Activated CD4-positive, alpha-beta T cell treated with anti-CD3 and anti-CD28 coated beads, Interleukin-2, amount 10 ng/mL, durations not matched to agents 24 days and 14 days (primary cell): ENCODE measurements around the gene GAB2. TPM values are rescaled to one million over a fixed set of nuclear protein-coding genes. Genes with fewer than 3 reads are reported as not detected.

Experiments
- DNase-seq: peaks from one replicate; pipeline ENCODE4 v3.0.0; 2022
- H3K27ac Mint-ChIP-seq: one replicate; pipeline ENCODE4 v1.8.0; 2022; ENCODE audit warnings: mild to moderate bottlenecking, mixed read lengths
- H3K27me3 Mint-ChIP-seq: one replicate; pipeline ENCODE4 v1.8.0; 2022; ENCODE audit warnings: mixed read lengths
- H3K36me3 Mint-ChIP-seq: one replicate; pipeline ENCODE4 v1.8.0; 2022; ENCODE audit warnings: low read depth, mild to moderate bottlenecking, mixed read lengths
- H3K4me1 Mint-ChIP-seq: one replicate; pipeline ENCODE4 v1.8.0; 2021; ENCODE audit warnings: mixed read lengths
- H3K4me3 Mint-ChIP-seq: one replicate; pipeline ENCODE4 v1.8.0; 2022; ENCODE audit warnings: mild to moderate bottlenecking, moderate library complexity, mixed read lengths
- H3K9me3 Mint-ChIP-seq: one replicate; pipeline ENCODE4 v1.8.0; 2021; ENCODE audit warnings: mixed read lengths
- intact Hi-C: fragments of 100-400 bp; cut with micrococcal nuclease; formaldehyde crosslinking; loops from one replicate; pipeline ENCODE4 v1.15.1; 2023
- total RNA-seq: library from RNA; stranded (reverse); gene quantifications from 2 replicates; pipeline ENCODE4 v1.2.3, GENCODE V29; 2022

GAB2 gene
- total RNA-seq, 1 donor from 2014 or later = 16.1 TPM

DNA sequence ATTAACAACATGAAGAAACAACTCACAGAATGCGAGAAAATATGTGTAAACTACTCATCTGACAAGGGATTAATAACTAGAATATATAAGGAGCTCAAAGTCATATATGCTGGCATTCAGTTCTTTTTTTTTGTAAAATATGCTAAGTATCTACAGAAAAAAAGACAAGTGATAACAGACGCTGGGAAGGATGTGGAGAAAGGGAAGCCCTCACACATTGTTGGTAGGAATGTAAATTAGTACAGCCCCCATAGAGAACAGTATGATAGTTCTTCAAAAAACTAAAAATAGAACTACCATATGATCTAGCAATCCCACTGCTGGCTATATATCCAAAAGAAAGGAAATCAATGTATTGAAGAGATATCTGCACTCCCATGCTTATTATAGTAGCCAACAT is 13.8 kb downstream of the GAB2 start:
- H3K27ac Mint-ChIP-seq = no peak overlapping the region
- H3K4me3 Mint-ChIP-seq = no peak overlapping the region
- peaks cover 21% of the 10 kb centered on the region for H3K4me1 Mint-ChIP-seq
- peaks cover 3% of the 10 kb centered on the region for H3K9me3 Mint-ChIP-seq
- intact Hi-C loops = no loop called here
- no peaks in the 10 kb centered on the region for H3K27me3 Mint-ChIP-seq
- DNase-seq = no peak
- H3K36me3 Mint-ChIP-seq = peaks cover 37% of the 10 kb centered on the region

DNA sequence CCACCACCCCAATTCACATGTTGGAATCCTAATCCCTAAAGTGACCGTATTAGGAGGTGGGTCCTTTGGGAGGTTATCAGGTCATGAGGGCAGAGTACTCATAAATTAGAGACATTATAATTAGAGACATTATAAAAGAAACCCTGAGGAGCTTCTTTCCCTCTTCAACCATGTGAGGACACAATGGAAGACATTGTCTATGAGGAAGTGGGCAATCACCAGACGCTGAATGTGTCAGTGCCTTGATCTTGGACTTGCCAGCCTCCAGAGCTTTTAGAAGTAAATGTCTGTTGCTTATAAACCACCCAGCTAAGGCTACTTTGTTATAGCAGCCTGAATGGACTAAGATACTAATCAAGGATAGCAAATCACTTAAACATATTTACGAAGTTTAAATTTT is 14.8 kb downstream of the GAB2 start:
- Mint-ChIP-seq H3K4me1 (peaks cover 22% of the 10 kb centered on the region), H3K4me3 (no peak overlapping the region), H3K36me3 (peaks cover 30% of the 10 kb centered on the region), H3K27ac (no peak overlapping the region), H3K9me3 (no peaks in the 10 kb centered on the region), H3K27me3 (no peaks in the 10 kb centered on the region)
- intact Hi-C loops = no loop called here
- DNase-seq = no peak

DNA sequence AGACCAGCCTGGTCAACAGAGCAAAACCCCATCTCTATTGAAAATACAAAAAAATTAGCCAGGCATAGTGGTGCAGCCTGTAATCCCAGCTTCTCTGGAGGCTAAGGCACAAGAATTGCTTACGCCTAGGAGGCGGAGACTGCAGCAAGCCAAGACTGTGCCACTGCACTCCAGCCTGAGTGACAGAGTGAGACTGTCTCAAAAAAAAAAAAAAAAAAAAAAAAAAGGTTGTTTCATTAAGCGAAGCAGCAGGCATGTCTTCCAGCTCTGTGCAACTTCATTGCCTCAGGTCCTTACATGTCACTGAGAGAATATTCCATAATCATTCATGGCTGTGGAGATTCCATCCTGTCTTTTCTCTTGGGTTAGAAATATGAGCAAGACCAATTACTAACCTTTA is 16.9 kb downstream of the GAB2 start:
- intact Hi-C loops = no loop called here
- Mint-ChIP-seq H3K4me3 (no peak overlapping the region), H3K36me3 (peaks cover 14% of the 10 kb centered on the region), H3K27ac (no peak overlapping the region), H3K9me3 (no peaks in the 10 kb centered on the region), H3K27me3 (no peaks in the 10 kb centered on the region), H3K4me1 (peaks cover 20% of the 10 kb centered on the region)
- no peak for DNase-seq

DNA sequence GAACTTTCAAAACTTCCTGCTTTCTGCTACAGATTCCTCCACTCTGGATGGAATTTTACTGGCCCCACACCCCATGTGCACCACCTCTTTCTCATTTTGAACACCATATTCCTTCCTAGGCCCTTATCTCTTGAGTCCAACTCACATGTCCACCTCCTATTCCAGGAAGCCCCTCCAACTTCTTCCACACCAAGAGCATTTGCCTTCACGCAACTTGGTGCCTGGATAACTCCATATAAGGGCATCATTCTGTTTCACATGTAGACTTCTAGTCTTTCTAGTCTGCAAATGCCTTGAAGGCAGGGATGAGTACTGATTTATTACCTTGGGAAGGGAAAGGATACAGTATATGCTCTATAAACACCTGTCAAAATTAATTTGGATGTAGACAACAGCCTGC is 17.5 kb downstream of the GAB2 start:
- no peaks in the 10 kb centered on the region for H3K27me3 Mint-ChIP-seq
- peaks cover 12% of the 10 kb centered on the region for H3K36me3 Mint-ChIP-seq
- H3K9me3 Mint-ChIP-seq = no peaks in the 10 kb centered on the region
- no peak overlapping the region for H3K4me3 Mint-ChIP-seq
- no peak overlapping the region for H3K27ac Mint-ChIP-seq
- peaks cover 22% of the 10 kb centered on the region for H3K4me1 Mint-ChIP-seq
- DNase-seq = no peak
- intact Hi-C loops = no loop called here

DNA sequence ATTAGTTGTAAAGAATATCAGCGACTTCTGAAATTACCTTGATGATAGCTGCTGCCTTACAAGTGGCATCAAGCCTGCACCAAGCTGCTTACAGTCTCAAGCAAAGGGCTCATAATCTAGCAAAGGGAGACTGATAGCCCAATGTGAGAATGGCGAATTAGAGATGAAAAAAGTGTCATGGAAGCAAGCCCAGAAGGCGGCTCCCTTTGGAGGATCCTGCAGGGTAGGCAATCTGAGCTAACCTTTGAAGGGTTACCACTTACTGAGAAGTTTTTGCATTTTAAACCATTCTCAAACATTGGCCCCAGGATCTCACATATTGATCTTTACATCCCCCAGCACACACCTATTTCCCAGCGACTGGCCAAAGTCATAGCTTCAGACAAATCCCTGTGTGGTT is 18.5 kb downstream of the GAB2 start:
- Mint-ChIP-seq H3K36me3 (peaks cover 10% of the 10 kb centered on the region), H3K4me1 (peaks cover 24% of the 10 kb centered on the region), H3K9me3 (no peaks in the 10 kb centered on the region), H3K27me3 (no peaks in the 10 kb centered on the region), H3K27ac (no peak overlapping the region), H3K4me3 (no peak overlapping the region)
- no peak for DNase-seq
- intact Hi-C loops = no loop called here

DNA sequence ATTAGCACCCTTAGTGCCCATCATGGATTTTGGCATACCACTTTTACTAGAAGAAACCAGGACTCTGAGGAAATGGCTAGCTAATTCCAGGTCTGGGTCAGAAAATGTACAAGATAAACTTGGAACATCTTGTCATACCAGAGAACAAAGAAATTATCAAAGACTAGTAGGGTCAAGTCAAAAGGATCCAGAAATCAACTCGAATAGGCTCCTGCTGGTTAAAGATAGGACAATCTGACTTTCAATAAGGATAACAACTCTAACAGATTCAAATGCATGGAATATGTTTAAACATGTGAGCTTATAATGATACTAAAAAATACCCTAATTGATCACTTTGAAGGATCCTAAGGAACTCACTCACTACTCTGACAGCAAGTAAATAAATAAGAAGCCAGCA is 18.9 kb downstream of the GAB2 start:
- Mint-ChIP-seq H3K4me3 (no peak overlapping the region), H3K27me3 (no peaks in the 10 kb centered on the region), H3K27ac (no peak overlapping the region), H3K36me3 (peaks cover 10% of the 10 kb centered on the region), H3K4me1 (peaks cover 26% of the 10 kb centered on the region), H3K9me3 (no peaks in the 10 kb centered on the region)
- intact Hi-C loops = no loop called here
- DNase-seq = no peak

DNA sequence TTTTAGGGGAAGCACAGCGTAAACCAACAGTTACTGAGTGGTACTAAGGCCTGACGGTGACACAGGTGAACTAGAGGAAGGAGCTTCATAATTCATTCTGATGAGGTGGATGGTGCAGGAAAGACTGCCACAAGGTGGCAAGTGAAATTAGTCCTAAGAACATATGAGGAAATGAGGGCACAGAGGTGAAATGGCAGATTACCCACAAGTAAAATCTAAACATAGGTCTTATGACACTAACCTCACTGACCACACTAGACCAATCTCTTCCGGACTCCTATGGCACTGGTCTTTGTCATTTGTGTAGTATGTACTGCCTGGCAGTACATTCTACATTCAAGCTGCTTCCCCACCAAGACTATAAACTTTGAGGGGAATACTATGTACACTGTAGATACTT is 20.2 kb downstream of the GAB2 start:
- no peak overlapping the region for H3K27ac Mint-ChIP-seq
- no peaks in the 10 kb centered on the region for H3K27me3 Mint-ChIP-seq
- H3K9me3 Mint-ChIP-seq = no peaks in the 10 kb centered on the region
- intact Hi-C loops = no loop called here
- DNase-seq = peak; percentile 67
- peaks cover 12% of the 10 kb centered on the region for H3K36me3 Mint-ChIP-seq
- H3K4me1 Mint-ChIP-seq = peaks cover 36% of the 10 kb centered on the region
- H3K4me3 Mint-ChIP-seq = no peak overlapping the region

DNA sequence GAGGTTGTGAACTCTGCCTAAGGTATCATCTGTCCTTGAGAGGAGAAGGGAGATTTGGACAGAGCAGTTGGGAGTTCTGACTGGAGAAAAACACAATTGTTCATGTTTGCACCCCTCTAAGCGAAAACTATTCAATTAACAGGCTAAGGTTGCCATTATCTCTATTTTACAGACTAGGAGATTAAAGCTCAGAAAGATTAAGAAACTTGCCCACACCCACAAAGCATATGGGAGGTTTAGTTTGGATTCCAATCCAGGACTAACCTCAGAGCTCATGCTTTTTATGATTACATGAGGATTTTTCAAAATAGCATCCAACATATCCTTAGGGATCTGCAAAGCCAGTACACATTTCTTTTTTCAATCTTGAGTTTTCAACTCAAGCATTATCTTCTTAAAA is 22.0 kb downstream of the GAB2 start:
- DNase-seq = no peak
- H3K36me3 Mint-ChIP-seq = peaks cover 14% of the 10 kb centered on the region
- H3K27ac Mint-ChIP-seq = no peak overlapping the region
- intact Hi-C loops = no loop called here
- H3K27me3 Mint-ChIP-seq = no peaks in the 10 kb centered on the region
- H3K9me3 Mint-ChIP-seq = peaks cover 3% of the 10 kb centered on the region
- peaks cover 34% of the 10 kb centered on the region for H3K4me1 Mint-ChIP-seq
- H3K4me3 Mint-ChIP-seq = no peak overlapping the region

DNA sequence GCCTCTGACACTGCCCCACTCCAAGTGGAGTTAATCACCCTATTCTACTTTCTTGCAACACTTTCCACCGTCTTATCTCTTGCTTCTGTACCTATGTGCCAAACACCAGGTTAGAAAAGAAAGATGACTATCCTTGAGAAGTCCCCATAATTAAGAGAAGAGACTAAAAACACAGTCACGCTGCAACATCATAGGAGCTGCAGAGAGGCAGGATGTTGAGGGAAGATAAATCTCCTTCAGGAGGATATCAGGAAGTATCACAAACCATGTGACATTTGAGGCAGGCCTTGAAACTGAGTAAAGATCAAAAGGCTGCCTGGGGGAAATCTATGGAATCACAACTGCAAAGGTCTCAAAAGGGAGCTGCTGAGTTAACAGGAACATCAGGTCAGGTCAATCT is 24.8 kb downstream of the GAB2 start:
- Mint-ChIP-seq H3K4me1 (peaks cover 29% of the 10 kb centered on the region), H3K36me3 (peaks cover 25% of the 10 kb centered on the region), H3K4me3 (no peak overlapping the region), H3K27me3 (no peaks in the 10 kb centered on the region), H3K27ac (peak overlapping the region; percentile 9), H3K9me3 (peaks cover 7% of the 10 kb centered on the region)
- intact Hi-C loops = loop anchor here (5.0 kb wide), 1 partner anchor 46 kb away; no protein-coding TSS in a partner anchor
- DNase-seq = no peak

DNA sequence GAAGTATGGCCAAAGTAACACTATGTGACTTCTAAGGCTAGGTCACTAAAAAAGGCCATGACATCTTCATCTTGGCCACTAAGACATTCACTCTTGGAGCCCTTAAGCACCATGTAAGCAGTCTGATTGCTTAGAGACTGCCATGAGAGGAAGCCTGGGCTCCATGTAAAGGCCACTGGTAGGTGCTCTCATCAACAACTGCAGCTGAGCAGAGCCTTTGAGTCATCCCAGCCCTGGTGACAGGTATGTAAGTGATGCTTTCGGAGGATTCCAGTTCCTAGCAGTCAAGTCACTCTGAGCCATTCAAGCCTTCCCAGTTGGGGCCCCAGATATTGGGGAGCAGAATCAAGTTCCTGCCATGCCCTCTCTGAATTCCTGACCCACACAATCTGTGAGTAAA is 26.2 kb downstream of the GAB2 start:
- peaks cover 12% of the 10 kb centered on the region for H3K9me3 Mint-ChIP-seq
- H3K36me3 Mint-ChIP-seq = peaks cover 33% of the 10 kb centered on the region

DNA sequence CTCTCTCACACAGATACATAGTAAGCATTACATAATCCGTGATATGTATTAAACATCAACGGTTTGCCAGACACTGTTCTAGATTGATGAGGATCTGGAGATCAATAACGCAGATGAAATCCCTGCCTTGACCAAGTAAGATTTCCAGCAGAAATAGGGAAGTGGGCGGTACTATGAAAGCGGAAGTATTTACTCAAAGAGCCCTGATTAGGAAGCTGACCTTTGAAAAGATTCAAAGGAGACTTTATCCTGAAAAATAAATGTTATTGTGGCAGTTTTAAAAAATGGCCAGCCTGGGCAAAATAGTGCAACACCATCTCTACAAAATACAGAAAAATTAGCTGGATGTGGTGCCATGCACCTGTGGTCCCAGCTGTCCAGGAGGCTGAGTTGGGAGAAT is 26.8 kb downstream of the GAB2 start:
- peaks cover 26% of the 10 kb centered on the region for H3K4me1 Mint-ChIP-seq
- peaks cover 39% of the 10 kb centered on the region for H3K36me3 Mint-ChIP-seq
- H3K27ac Mint-ChIP-seq = no peak overlapping the region
- DNase-seq = no peak
- H3K4me3 Mint-ChIP-seq = no peak overlapping the region
- H3K9me3 Mint-ChIP-seq = peaks cover 16% of the 10 kb centered on the region
- intact Hi-C loops = loop anchor here (5.0 kb wide), 1 partner anchor 44 kb away; no protein-coding TSS in a partner anchor
- no peaks in the 10 kb centered on the region for H3K27me3 Mint-ChIP-seq

More for the DNA sequence above, 26.2 kb downstream of the GAB2 start:
- H3K27ac Mint-ChIP-seq = no peak overlapping the region
- no peak for DNase-seq
- H3K4me1 Mint-ChIP-seq = peaks cover 26% of the 10 kb centered on the region
- no peaks in the 10 kb centered on the region for H3K27me3 Mint-ChIP-seq
- intact Hi-C loops = loop anchor here (5.0 kb wide), 1 partner anchor 44 kb away; no protein-coding TSS in a partner anchor
- H3K4me3 Mint-ChIP-seq = no peak overlapping the region

DNA sequence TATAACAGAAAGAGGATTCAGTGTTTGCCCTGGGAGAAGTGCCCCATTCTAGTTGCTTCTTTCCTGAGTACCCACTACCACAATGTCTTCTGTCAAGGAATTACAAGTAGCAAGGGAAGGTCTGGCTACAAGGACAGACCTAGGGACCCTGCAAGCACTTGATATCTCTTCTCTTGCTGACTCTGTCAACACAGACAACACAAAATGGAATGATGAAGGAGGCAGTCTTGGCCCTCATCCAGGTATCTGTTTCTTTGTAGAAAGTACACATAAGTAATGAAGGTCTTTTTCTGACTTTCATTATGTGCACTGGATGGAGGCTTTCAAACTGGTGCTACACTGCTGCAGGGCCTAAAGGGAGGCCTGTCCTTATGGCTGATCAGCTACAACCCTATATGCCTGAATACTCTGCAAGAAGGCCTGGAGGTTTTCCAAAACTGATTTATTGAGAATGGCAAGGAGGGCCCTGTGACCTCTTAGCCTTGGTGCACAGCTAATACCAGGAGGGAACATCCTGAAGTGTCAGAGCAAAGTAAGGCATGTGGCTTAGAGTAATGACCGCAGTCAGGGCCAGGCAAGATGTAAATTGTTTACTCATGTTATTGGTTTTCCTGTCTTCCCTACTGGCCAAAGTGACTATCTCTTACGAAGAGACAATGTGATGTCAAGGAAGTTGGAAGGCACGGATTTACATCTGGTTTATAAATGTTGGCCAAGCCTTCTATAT is 31.2 kb downstream of the GAB2 start:
- Mint-ChIP-seq H3K4me3 (no peak overlapping the region), H3K27me3 (no peaks in the 10 kb centered on the region), H3K9me3 (peaks cover 30% of the 10 kb centered on the region), H3K4me1 (peaks cover 8% of the 10 kb centered on the region), H3K27ac (no peak overlapping the region), H3K36me3 (peaks cover 62% of the 10 kb centered on the region)
- DNase-seq = no peak
- intact Hi-C loops = no loop called here

DNA sequence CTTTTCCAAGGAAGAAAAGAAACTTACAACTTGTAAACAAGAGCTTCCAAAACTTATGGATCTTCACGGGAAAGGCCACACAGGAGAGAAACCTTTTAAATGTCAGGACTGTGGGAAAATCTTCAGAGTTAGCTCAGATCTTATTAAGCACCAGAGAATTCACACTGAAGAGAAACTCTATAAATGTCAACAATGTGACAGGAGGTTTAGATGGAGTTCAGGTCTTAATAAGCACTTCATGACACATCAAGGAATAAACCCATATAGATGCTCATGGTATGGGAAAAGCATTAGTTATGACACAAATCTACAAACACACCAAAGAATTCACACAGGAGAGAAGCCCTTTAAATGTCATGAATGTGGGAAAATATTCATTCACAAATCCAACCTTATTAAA is 32.4 kb downstream of the GAB2 start:
- H3K4me1 Mint-ChIP-seq = peaks cover 12% of the 10 kb centered on the region
- no peak overlapping the region for H3K4me3 Mint-ChIP-seq
- H3K27me3 Mint-ChIP-seq = no peaks in the 10 kb centered on the region
- intact Hi-C loops = no loop called here
- H3K27ac Mint-ChIP-seq = no peak overlapping the region
- H3K9me3 Mint-ChIP-seq = peaks cover 31% of the 10 kb centered on the region
- H3K36me3 Mint-ChIP-seq = peaks cover 58% of the 10 kb centered on the region
- DNase-seq = no peak

DNA sequence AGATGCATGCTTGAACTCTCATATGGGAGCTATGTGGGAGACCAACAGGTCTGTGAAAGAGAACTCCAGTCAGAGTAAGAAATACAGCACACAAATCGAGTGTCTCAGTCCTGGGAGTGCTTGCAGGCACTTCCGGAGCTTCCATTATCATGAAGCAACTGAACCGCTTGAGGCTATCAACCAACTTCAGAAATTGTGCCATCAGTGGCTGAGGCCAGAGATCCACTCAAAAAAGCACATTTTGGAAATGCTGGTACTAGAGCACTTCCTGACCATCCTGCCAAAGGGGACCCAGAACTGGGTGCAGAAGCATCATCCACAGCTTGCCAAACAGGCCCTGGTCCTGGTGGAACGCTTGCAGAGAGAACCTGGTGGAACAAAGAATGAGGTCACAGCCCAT is 33.4 kb downstream of the GAB2 start:
- Mint-ChIP-seq H3K36me3 (peaks cover 56% of the 10 kb centered on the region), H3K4me1 (peaks cover 13% of the 10 kb centered on the region), H3K9me3 (peaks cover 30% of the 10 kb centered on the region), H3K27me3 (no peaks in the 10 kb centered on the region), H3K4me3 (no peak overlapping the region), H3K27ac (no peak overlapping the region)
- intact Hi-C loops = no loop called here
- no peak for DNase-seq

DNA sequence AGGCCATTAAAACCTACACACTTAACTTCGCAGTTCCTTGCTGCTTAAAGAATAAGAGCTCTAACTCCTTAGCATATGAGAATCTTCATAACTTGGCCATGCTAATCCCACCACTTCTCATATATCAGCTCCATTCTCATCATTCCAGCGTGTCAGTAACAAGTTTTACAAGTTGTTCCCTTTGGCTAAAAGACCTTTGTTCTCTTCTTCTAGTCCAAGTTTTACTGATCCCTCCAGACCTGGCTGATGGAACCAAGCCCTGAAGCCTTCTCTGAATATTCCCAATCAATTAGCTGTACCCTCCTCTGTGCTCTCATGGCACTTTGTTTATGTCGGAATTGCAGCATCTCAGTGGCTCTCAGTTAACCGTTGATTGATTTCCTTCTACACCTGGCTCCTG is 35.8 kb downstream of the GAB2 start:
- Mint-ChIP-seq H3K27me3 (no peaks in the 10 kb centered on the region), H3K27ac (no peak overlapping the region), H3K36me3 (peaks cover 61% of the 10 kb centered on the region), H3K4me1 (peaks cover 17% of the 10 kb centered on the region), H3K4me3 (no peak overlapping the region), H3K9me3 (peaks cover 34% of the 10 kb centered on the region)
- no peak for DNase-seq
- intact Hi-C loops = no loop called here
